Measurements from ENCODE around the gene ISYNA1.

The ISYNA1 gene

DNA sequence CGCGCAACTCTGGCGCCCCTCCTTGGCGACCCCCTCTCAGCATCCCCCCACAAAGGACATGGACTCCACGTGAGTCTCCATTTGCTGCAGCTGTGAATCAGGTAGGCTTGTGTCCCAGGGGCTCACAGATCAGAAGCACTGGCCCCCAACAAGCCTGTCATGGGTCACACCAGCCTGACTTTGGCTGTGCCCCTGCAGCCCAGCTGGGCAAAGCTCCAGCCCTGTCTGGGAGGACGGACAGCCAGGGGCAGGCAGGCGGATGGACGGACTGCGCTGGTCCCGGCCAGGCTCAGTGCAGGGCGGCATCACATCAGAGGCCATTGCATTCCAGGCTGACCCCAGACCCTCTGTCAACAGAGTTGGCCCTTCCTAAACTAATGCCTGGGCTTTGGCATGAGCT, 28.4 kb upstream of the ISYNA1 start:
- no peak for DNase-seq

DNA sequence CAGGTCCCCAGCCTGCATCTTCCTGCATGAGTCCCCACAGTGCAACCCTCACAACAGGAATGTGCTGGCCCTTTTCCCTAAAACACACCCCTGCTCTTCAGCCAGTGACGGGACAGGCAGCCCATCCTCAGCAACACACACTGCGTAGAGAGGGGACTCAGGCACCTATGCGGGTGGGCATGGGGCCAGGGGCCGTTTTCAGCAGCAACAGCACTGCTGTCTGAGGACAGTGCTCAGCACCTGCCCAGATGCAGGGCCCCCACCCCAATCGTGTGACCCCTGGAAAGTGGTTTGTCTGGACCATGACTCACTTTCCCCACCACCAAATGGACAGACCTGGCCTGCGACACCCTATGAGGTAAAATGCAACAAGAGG, 28.0 kb upstream of the ISYNA1 start:
- DNase-seq = no peak

DNA sequence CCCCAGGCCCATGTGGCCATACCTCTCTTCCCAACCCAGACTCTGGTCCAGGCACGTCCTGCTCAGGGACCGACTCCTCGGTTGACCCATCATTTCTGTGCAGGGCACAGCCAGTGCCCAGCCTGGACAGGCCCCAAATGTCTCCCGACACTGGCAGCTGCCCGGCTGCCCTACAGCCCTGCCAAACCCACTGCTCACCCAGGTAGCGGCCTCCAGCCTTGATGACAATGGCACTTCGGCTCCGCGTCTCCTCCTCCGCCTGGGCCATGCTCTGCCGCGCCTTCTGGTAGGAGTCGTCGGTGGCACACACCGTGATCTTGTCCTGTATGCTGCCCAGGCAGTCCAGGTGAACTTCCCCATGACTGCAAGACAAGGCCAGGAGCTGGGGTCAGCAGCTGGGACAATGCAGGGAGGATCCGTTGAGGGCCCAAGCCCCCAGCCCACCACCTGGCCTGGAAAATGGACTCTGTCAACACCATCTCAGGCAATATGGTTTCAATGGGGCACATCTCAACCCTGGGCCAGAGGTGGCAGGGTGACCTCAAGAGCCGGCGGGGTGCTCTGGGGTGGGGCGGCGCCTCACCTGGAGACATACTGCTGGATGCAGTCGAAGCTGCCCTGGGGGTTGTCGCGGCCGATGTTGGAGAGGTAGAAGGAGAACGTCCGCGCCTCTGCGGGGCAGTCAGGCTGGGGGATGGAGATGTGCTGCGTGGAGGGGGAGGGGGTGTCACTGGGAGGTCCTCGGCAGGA, 27.5 kb upstream of the ISYNA1 start:
- DNase-seq = no peak

DNA sequence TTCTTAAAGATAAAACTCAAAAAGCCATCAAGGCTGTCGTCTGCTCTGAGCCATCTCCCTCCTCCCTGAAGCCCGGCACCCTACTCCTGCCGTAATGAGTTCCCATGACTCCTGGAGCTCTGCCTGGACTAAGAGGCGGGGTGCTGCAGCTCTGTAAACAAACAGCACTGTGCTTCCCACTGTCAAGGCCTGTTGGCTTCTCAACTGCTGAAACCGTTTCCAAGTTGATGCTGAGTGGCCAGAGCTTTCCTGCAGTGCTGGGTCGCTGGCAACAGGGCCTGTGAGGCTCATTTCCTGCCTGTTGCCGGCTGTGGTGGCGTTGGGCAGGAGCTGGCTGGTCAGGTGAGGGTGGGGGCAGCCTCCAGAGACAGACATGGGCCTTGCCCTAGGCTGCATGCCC, 26.7 kb upstream of the ISYNA1 start:
- DNase-seq = no peak

DNA sequence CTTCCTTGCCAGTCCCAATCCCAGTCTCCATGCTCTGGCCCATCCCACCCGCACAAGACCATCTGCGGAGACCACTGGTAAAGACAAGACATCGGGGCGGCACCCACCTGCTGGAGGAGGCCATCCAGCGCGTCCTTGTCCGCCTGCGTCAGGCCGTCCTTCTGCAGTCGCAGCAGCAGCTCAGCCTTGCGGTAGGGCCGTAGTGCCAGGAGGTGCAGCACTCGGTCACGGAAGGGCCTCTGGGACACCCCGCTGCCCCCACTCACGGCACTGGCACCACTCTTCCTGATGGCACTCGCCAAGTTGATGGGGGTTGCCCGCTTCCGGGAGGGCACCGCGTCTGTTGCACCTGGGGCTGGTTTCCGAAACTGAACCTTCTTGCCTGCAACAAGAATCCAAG, 23.5 kb upstream of the ISYNA1 start:
- DNase-seq = no peak

DNA sequence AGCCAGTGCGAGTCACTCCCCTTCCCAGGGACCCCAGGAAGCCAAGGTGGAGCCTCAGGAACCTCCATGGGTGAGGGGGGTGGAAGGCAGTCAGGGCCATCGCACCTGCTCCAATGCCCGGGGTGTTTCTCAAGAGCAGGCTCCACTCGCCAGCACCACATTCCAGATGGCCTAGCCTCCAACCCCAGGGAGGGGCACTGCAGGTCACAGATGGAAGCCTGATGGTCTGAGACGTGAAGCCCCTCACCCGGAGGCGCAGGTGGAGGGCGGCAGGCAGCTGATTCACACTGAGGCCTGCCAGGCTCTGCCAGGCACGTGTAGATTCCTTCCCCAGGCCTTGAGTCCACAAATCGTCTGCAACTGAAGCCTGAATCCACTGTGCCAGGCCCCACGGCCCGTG, 23.0 kb upstream of the ISYNA1 start:
- DNase-seq = no peak

DNA sequence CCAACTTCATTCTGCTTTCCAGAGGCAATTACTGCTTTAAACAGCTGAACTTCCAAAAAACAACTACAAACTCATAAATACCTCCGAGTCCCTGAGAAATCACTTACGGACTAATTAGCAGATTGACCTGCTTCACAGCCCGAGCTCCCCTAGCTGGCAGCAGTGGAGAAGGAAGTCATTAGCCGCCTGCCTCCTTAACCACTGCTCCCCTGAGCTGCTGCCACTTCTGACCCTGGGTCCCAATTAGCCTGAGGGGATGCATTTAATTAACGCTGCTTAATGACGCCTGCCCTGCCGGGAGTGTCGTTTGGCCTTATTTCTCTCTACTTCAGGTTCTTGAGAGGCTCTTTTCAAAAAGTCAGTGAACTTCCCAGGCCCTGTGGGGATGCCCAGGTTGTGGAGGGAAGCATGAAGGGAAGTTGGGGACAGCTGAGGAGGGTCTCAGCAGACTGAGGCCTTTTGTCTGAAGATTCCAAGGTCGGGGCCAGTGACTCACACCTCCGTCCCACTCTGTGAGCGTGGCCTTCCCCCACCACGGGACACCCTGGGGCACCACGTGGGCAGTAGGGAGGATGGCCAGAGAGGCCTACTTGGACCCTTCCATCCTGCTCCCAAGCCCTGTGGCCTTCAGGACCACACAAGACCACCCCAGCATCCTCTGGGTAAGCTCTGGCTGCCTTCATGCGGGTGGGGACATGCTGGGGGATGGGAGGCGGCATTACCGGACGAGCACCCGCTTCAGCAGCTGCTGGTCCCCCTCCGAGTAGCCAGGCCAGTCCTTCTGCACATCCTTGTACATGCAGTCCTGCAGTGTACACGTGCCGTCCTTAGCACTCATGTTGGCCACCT, 19.8 kb upstream of the ISYNA1 start:
- no peak for DNase-seq

DNA sequence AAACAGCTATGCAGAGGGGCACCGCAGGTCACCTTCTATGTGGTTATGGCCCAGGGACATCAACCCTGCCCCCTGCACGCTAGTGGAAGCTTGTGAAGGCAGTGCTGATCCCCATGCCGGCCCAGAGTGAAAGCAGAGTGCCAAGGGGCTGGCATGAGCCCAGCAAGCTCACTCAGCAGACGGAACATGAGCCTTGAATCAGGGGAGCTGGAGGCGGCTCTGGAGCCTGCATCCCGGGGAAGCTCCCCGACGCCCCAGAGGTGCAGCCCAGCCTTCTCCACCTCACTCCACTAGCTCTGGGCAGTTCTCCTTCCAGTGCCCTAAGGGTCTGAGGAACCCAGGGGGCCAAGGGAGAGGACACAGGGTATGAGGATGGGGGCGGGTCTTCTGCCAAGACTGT, 19.0 kb upstream of the ISYNA1 start:
- no peak for DNase-seq

DNA sequence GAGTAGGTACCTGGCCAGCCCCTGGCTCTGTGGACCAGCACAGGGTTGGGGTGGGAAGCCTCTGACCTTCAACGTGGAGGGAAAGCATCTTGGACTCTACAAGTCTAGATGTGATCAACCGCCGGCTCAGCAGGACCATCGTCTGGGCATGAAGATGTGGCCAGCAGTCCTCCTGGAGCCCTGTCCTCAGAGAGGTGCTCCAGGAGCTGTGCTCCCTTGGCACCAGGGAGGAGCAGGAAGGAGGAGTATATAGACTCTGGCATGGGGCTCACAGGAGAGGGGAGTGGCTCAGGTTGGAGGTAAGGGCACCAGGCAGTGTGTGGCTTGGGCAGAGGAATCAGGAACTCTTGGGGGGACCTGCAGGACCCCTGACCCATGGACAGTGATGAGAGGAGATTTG, 18.3 kb upstream of the ISYNA1 start:
- DNase-seq = no peak

DNA sequence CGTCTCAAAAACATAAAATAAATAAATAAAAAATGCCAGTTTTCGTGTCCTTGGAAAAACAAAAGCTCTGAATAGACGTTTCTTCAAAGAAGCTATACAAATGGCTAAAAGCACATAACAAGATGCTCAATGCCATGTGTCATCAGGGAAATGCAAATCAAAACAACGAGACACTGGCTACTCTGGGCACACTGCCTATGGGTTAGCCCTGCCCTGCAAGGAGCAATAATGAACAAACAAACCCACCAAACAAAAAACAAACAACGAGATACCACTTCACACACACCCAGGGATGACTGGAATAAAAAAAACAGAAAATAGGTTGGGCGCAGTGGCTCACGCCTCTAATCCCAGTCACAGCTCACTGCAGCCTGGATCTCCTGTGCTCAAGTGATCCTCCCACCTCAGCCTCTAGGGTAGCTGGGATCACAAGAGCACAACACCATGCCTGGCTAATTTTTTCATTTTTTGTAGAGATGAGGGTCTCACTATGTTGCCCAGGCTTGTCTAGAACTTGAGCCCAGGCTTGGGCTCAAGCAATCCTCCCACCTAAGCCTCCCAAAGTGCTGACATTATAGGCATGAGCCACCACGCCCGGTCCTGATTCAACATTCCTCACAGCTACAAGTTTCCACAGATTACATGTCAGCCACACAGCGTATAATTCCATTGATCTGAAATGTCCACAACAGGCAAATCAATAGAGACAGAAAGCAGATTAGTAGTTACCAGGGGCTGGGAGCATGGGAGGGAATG, 15.5 kb upstream of the ISYNA1 start:
- DNase-seq = no peak

DNA sequence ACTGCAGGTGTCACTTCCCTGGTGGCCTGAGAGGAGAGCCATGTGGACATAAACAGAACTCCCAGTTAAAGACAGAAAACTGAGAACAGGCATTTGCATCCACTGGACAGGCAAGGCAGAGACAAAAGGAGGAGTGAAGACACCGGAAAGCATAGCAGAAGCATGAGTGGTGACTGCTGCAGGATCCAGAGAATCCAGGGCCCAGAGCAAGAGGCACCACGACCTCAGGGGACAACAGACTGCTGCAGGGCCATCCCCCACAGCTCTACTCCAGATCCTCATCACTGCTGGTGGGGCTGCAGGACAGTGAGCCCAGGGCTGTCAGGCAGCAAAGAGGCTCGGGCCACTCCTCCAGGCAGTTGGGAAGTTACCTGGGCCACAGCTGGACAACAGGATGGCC, 14.5 kb upstream of the ISYNA1 start:
- no peak for DNase-seq

DNA sequence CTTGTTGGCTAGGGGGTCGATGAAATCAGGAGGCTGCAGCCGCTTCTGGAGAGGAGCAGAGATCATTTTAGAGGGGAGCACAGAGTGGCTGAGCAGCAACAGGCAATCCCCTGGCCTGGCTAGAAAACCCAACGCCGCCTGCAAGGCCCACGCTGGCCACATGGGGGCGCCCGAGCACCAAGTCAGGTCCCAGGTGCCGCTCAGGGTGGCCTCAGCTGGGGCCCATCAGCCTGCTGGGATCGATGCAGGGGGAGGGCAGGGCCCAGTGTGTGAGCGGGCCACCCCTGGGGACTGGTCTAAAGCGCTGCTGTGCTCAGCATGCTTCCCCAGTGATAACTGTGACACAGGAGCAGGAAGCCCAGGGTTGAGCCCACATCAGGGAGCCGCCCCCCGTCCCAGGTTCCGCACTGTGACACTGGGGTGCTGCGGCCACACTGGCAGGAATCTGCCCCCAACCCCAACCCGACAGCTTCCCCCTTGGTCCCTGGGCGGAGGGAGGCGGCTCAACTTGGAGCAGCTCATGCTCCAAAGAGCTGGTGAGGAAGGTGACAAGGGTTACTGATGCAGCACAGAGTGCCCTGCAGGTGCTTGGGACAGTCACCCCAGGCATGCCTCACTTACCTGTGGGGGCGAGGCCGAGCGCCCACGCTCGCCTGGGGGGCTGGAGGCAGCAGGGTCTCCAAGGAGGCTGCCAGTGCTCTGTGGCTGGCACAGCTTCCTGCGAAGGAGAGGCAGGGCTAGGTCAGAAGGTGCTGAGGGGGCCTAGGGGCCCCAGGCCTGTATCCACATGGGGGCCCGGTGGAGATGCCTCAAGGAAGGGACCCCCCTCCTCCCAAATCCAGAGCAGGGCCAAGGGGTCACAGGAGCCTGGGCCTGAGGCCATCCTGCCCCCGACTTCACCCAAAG, 13.3 kb upstream of the ISYNA1 start:
- DNase-seq = peak; percentile 91

DNA sequence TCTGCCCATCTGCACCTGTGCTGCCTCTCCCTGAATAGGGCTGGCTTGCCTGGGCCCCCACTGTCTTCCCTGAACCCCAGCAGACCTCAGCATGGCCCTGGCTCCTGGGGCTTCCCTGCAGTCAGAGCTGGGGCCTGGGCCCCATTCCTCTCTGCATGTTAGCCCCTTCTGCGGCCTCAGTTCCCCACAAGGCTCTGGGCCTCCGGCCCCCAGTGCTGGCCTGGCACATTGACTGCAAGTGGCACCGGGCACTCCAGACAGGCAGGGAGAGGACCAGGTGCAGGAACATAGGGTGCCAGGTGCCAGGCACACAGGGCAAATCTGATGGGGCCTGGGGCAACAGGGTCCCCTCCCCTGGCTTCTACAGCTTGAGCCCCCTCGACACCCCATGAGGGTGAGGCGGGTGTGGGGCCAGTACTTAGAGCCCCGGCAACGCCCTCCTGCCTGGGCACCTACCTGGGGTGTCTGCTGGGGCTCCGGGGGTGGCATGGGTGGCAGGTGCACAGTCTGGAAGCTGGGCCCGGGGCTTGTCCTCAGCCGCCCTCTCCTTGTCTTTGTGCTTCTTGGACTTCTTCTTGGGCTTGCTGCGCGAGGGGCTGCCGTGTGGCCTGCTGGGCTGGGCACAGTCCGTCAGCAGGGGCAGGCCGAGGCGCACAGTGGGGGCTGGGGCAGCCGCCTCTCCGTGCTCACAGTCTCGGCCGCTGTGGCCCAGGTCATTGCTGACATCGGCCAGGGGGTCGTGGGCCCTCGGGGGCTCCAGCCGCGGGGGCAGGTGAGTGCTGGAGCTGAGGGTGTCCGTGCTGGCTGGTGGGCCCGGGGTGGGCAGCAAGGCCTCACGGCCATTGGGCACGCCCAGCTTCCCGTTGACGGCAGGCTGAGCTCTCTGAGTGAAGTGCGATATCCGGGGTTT, 12.3 kb upstream of the ISYNA1 start:
- DNase-seq = no peak

DNA sequence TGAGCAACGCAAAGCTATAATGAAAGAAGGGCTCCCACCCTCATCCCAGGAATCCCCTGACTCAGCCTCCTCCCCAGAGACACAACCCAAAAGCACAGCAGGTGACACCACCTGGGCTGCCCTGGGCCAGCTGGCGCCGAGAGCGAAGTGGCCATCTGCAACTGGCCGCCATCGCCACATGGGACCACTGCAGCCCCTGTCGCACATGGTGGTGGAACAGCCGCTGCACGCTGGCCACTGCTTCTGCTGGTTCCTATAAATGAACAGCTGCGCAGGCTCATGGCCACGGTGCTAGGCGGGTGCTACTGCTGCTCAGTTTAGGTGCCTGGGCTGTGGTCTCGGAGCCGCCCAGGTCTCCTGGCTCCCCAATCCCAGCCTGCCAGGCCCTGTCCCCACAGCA, 11.6 kb upstream of the ISYNA1 start:
- no peak for DNase-seq

DNA sequence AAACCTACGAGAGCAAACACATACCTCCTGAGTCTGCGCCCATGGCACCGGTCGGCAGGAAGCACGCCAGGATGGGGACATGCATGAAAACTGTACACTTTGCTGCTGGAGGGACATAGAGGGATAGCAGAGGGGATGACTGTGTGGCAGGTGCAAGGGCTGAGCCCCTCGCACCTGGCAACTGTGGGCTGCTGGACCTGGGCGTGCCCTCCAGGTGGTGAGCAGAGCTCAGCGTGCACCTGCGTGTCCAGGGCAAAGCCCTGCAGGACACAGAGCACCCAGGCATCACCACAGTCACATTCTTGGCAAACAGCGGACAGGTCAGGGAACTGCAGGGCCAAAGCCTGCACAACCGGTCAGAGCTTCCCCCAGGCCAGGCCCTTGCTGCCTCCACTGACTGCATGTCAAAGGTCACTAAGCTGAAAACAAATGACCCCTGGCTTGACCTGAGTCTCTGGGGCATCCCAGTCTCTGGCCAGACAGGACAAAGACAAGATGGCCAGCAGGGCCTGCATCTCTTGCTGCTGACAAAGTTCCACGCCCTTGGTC, 9.0 kb upstream of the ISYNA1 start:
- DNase-seq = no peak

DNA sequence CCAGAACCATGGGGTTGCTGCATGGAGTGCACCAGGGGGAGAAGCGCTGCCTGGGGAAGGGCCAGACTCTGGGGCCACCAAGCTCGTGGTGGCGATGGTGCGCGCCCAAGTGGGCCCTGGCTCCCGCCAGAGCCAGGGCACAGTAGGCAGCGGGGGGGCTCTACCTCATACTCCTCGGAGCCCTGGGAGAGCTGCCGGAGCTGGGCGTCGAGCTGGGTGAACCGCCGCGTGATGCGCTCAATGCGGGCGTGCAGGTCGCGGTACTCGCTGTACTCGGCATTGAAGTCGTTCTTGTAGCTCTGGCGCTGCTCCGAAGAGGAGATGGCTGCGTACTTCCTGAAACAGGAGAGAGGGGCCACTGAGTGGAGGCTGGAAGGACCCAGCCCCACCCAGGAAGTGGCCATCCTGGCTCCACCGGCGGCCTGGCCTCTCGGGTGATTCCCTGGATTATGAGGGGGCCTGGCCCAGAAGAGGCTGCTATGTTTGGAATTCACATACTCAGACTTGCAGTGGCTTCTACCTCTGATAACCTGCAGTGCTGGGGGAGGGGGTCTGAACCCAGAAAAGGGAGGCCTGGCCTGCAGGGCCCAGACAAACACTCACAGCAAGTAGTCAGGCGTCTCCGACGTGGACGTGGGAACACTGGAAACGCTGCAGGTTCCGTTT, 8.3 kb upstream of the ISYNA1 start:
- DNase-seq = no peak

DNA sequence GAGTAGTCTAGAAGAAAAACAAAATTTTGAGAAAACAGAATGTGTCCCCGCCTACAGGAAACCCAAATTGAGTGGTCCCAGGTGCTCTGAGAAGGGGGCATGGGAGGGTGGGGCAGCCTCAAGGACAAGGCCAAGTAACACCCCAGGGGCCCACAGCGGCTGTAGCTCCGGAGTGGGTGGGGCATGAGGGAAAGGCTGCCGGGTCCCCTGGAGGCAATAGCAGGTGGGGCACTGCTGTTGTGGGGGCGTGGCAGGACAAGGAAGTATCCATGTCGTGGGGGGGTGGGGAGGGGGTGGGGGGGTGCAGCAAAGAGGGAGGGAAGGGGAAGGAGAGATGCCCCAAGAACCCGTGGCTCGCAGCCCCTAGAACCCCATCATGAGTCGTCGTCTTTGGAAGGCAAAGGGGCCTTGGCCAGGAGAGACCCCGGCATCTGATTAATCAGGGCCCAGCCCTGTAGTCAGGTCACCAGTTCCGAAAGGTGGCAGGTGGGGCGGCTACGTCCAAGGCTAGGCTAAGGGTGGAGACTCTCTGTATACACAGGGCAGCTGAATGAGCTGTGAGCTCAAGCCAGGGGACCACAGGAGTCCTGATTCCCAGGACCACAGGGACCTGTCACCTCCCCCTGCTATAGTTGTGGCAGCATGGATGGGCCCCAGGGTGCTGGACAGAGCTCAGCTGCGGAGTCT, 7.5 kb upstream of the ISYNA1 start:
- DNase-seq = no peak

DNA sequence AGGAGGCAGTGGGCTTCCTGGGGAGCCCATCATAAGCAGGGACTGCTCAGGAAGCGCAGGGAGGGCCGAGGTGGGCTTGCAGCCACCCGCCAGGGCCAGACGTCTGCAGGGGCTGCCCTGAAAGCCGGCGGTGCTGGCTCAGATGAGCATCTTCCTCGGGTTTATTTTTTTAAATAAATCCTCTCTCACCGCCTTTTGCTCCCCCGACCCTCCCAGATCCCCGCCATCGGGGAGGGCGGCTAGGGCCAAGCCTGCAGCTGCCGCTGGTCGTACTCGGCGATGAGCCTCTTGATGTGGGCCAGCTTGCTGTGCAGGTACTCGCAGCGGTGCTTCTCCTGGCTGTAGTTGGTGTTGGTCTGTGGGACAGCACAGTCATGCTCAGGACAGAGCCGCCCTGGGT, 6.6 kb upstream of the ISYNA1 start:
- DNase-seq = no peak

DNA sequence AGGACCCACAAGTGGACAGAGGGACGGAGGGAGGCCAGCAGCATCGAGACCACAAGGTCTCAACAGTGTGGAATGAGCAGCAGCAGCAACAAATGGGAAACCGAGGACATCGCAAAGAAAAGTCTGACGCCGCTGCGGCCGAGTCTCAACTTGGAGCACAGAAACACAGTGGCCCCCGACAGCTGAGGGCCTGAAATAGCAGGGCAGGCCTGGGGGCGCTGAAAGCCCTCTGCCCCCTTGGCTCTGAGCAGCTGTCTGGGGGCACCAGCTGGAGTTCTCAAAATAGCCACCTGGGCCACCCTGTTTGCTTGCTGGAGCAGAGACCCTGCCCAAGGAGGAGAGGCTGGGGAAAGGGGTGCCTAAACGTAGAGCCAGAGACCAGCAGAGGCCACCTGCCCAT, 5.9 kb upstream of the ISYNA1 start:
- no peak for DNase-seq

DNA sequence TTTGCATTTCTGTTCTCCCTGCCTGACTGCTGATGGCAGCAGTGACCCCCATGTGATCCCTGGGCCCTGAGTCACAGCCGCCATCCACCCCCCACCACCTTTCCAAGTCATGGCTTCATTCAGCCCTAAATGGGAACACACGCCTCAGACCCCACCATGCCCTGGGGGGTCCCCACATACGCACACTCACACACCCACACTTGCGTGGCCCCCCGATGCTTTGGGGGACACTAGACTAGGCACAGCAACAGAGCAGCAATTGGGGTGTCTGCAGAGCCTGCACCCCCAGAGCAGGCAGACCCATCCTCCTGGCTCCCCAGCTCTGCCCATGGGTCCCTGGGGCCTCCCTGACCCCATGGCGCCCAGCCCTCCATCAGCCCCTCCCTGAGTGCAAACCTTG, 5.5 kb upstream of the ISYNA1 start:
- no peak for DNase-seq

Measured in T-helper 9 cell (primary cell).